ENCODE measurements around the gene SNN.

Gene SNN

DNA sequence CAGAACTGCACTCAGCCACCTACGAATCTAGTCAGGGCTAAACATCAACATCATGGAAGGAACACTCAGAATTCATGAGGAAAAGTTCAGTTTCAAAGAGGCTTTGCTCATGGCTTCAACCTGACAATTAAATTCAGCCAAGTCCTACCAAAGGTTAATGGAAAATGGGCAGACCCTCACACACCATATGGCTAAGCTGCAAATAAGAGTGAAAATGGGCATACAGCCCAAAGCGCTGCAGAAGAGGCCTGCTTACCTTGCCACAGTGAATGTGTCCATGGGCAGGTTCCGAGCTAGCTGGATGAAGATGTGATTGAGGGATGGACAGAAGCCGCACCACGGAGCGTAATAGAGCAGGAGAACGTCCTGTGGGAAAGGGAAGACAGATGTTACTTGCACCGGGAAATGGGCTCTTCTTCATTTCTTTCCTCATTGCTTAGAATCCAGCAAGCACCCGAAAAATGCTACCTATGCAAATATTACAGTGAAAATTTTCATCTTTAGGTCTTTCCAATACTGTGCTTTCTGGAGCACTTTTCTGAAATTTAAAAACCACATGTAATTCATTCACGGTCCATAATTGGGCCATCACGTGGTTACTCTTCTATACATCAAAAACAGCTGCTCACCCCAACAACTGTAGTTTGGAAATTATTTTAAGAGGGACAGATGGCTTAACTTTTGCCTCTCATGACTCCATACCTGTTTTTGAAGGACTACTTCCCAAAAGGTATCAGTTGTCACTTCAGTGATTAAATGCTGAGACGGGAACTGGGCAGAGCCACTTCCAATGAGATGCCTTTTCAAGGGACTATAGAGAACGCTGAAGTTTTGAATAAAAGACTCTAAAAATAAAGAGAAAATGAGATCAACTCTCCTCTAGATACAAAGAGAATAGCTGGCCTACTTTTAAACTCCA is 19.6 kb downstream of the SNN start:
- no peak overlapping the region for H3K4me3 ChIP-seq (ENCODE audit: insufficient read depth, low read depth, low read length, poor library complexity, severe bottlenecking)
- H3K27me3 ChIP-seq (replicated peaks; ENCODE audit: control insufficient read depth, insufficient read depth, low read length, poor library complexity, severe bottlenecking), result no peaks in the 10 kb centered on the region
- DNase-seq, result no peak
- no peak overlapping the region for H3K27ac ChIP-seq (ENCODE audit: insufficient read depth, low read length, poor library complexity, severe bottlenecking)
- H3K36me3 ChIP-seq (ENCODE audit: control insufficient read depth, insufficient read depth, low read length), result peaks cover 64% of the 10 kb centered on the region
- H3K4me1 ChIP-seq (ENCODE audit: control insufficient read depth, insufficient read depth, low read length, poor library complexity, severe bottlenecking), result no peaks in the 10 kb centered on the region
- no peaks in the 10 kb centered on the region for H3K9me3 ChIP-seq (ENCODE audit: control insufficient read depth, low read length)

DNA sequence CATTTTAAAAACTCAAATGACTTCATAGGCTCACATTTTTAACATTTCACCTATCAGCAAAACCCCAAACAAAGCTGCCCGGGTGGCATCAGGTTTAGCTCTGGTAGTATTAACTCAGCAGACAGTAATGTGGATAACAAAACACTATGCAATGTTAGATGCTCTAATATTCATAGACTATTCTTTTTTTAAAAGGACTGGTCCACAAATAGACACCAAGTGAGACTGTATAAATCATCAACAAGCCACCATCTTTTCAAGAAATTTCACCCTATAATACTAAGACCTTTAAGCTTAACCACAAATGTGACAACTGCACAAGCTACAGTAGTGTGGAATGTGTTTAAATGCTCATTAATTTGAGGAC is 20.2 kb downstream of the SNN start:
- Histone ChIP-seq H3K36me3 (ENCODE audit: control insufficient read depth, insufficient read depth, low read length) (peaks cover 59% of the 10 kb centered on the region), H3K9me3 (ENCODE audit: control insufficient read depth, low read length) (no peaks in the 10 kb centered on the region), H3K4me1 (ENCODE audit: control insufficient read depth, insufficient read depth, low read length, poor library complexity, severe bottlenecking) (no peaks in the 10 kb centered on the region), H3K4me3 (ENCODE audit: insufficient read depth, low read depth, low read length, poor library complexity, severe bottlenecking) (no peak overlapping the region), H3K27ac (ENCODE audit: insufficient read depth, low read length, poor library complexity, severe bottlenecking) (no peak overlapping the region), H3K27me3 (replicated peaks; ENCODE audit: control insufficient read depth, insufficient read depth, low read length, poor library complexity, severe bottlenecking) (no peaks in the 10 kb centered on the region)
- no peak for DNase-seq

- DNase-seq, result no peak
- Histone ChIP-seq H3K27me3 (replicated peaks; ENCODE audit: control insufficient read depth, insufficient read depth, low read length, poor library complexity, severe bottlenecking) (no peaks in the 10 kb centered on the region), H3K4me1 (ENCODE audit: control insufficient read depth, insufficient read depth, low read length, poor library complexity, severe bottlenecking) (no peaks in the 10 kb centered on the region), H3K9me3 (ENCODE audit: control insufficient read depth, low read length) (no peaks in the 10 kb centered on the region), H3K4me3 (ENCODE audit: insufficient read depth, low read depth, low read length, poor library complexity, severe bottlenecking) (no peak overlapping the region), H3K27ac (ENCODE audit: insufficient read depth, low read length, poor library complexity, severe bottlenecking) (no peak overlapping the region), H3K36me3 (ENCODE audit: control insufficient read depth, insufficient read depth, low read length) (peaks cover 55% of the 10 kb centered on the region)
Measured at GRCh38 chr16:11689031-11689840, 21.0 kb downstream of the SNN start.

DNA sequence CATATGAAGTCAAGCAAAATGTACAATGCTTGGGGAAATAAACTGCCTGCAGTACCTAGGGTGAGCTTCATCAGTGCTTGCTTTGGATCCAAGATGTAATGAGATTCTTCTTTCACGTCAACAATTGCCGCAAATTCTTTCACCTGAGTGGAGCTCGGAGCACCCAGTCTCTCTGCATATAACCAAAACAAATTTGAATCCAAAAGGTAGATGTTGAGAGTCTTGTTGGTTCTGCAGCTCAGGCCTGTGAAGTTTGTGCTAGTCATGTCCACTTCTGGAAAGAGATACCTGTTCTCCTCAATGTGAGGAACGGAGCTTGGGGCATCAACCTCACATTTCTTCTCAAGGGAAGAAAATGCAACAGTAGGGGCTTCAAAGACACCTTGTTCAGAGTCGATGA is 23.0 kb downstream of the SNN start:
- H3K4me3 ChIP-seq (ENCODE audit: insufficient read depth, low read depth, low read length, poor library complexity, severe bottlenecking), result no peak overlapping the region
- no peak overlapping the region for H3K27ac ChIP-seq (ENCODE audit: insufficient read depth, low read length, poor library complexity, severe bottlenecking)
- no peak for DNase-seq
- peaks cover 63% of the 10 kb centered on the region for H3K36me3 ChIP-seq (ENCODE audit: control insufficient read depth, insufficient read depth, low read length)
- no peaks in the 10 kb centered on the region for H3K4me1 ChIP-seq (ENCODE audit: control insufficient read depth, insufficient read depth, low read length, poor library complexity, severe bottlenecking)
- no peaks in the 10 kb centered on the region for H3K27me3 ChIP-seq (replicated peaks; ENCODE audit: control insufficient read depth, insufficient read depth, low read length, poor library complexity, severe bottlenecking)
- no peaks in the 10 kb centered on the region for H3K9me3 ChIP-seq (ENCODE audit: control insufficient read depth, low read length)

DNA sequence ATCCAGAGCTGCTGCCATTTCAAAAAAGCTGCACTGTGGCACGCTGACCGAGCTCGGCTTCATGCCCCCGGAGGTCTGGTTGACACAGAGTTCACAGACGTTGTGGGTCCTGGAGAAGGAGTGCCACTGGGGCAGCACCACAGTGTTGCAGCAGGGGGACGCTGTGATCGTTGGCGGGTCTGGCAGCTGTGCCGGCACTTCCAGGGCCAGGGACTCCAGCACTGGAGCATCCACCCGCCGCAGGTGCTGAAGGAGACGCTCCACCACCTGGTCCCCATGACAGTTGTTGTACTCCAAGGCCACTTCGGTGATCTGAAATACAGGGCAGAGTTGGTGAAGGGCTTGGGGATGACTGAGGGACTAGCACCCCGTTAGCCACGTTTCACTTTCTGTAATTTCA is 23.5 kb downstream of the SNN start:
- no peaks in the 10 kb centered on the region for H3K4me1 ChIP-seq (ENCODE audit: control insufficient read depth, insufficient read depth, low read length, poor library complexity, severe bottlenecking)
- DNase-seq, result no peak
- no peak overlapping the region for H3K27ac ChIP-seq (ENCODE audit: insufficient read depth, low read length, poor library complexity, severe bottlenecking)
- no peaks in the 10 kb centered on the region for H3K9me3 ChIP-seq (ENCODE audit: control insufficient read depth, low read length)
- H3K4me3 ChIP-seq (ENCODE audit: insufficient read depth, low read depth, low read length, poor library complexity, severe bottlenecking), result no peak overlapping the region
- H3K36me3 ChIP-seq (ENCODE audit: control insufficient read depth, insufficient read depth, low read length), result peaks cover 63% of the 10 kb centered on the region
- H3K27me3 ChIP-seq (replicated peaks; ENCODE audit: control insufficient read depth, insufficient read depth, low read length, poor library complexity, severe bottlenecking), result no peaks in the 10 kb centered on the region

- Histone ChIP-seq H3K27ac (ENCODE audit: insufficient read depth, low read length, poor library complexity, severe bottlenecking) (no peak overlapping the region), H3K4me3 (ENCODE audit: insufficient read depth, low read depth, low read length, poor library complexity, severe bottlenecking) (no peak overlapping the region), H3K4me1 (ENCODE audit: control insufficient read depth, insufficient read depth, low read length, poor library complexity, severe bottlenecking) (no peaks in the 10 kb centered on the region), H3K9me3 (ENCODE audit: control insufficient read depth, low read length) (no peaks in the 10 kb centered on the region), H3K27me3 (replicated peaks; ENCODE audit: control insufficient read depth, insufficient read depth, low read length, poor library complexity, severe bottlenecking) (no peaks in the 10 kb centered on the region), H3K36me3 (ENCODE audit: control insufficient read depth, insufficient read depth, low read length) (peaks cover 63% of the 10 kb centered on the region)
- no peak for DNase-seq
Measured at GRCh38 chr16:11692171-11692570, 23.9 kb downstream of the SNN start.

- Histone ChIP-seq H3K27ac (ENCODE audit: insufficient read depth, low read length, poor library complexity, severe bottlenecking) (no peak overlapping the region), H3K4me1 (ENCODE audit: control insufficient read depth, insufficient read depth, low read length, poor library complexity, severe bottlenecking) (no peaks in the 10 kb centered on the region), H3K4me3 (ENCODE audit: insufficient read depth, low read depth, low read length, poor library complexity, severe bottlenecking) (no peak overlapping the region), H3K36me3 (ENCODE audit: control insufficient read depth, insufficient read depth, low read length) (peaks cover 62% of the 10 kb centered on the region), H3K9me3 (ENCODE audit: control insufficient read depth, low read length) (no peaks in the 10 kb centered on the region), H3K27me3 (replicated peaks; ENCODE audit: control insufficient read depth, insufficient read depth, low read length, poor library complexity, severe bottlenecking) (no peaks in the 10 kb centered on the region)
- DNase-seq, result no peak
Measured at GRCh38 chr16:11692651-11693050, 24.4 kb downstream of the SNN start.

DNA sequence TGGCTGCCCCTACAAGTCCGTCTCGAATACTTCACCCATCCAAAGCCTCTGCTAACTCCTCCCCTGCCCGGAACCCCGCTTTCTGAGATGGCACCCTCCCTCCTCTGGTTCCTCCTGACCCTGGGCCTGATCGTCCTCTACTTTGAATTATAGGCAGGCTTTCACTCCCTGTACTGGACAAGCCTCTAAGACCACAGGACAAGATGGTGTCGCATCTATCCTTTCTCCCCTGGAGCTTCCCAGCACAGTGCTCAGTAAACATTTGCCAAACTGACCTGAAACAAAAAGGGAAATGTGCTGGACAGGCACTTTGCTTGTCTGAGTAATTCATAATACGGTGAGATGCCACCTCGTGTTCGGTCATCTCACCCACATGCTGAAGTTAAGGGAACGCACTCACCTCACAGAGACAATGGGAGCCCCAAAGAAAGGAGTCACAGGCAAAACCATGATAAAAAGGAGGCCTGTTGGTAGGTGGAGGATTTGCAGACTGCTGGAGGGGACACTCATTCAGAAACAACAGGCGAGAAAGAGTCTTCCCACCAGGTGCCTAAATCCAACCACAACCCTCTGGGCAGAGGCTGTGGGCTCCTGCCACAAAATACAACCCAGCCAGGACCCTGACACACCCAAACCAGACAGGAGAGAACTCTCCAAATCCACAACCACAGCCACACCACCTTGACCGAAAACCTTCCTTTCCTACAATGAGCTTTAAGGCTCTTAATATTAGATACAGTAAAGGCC is 28.2 kb downstream of the SNN start:
- Histone ChIP-seq H3K9me3 (ENCODE audit: control insufficient read depth, low read length) (no peaks in the 10 kb centered on the region), H3K4me3 (ENCODE audit: insufficient read depth, low read depth, low read length, poor library complexity, severe bottlenecking) (no peak overlapping the region), H3K27ac (ENCODE audit: insufficient read depth, low read length, poor library complexity, severe bottlenecking) (no peak overlapping the region), H3K36me3 (ENCODE audit: control insufficient read depth, insufficient read depth, low read length) (peaks cover 67% of the 10 kb centered on the region), H3K4me1 (ENCODE audit: control insufficient read depth, insufficient read depth, low read length, poor library complexity, severe bottlenecking) (peaks cover 4% of the 10 kb centered on the region), H3K27me3 (replicated peaks; ENCODE audit: control insufficient read depth, insufficient read depth, low read length, poor library complexity, severe bottlenecking) (no peaks in the 10 kb centered on the region)
- DNase-seq, result no peak

DNA sequence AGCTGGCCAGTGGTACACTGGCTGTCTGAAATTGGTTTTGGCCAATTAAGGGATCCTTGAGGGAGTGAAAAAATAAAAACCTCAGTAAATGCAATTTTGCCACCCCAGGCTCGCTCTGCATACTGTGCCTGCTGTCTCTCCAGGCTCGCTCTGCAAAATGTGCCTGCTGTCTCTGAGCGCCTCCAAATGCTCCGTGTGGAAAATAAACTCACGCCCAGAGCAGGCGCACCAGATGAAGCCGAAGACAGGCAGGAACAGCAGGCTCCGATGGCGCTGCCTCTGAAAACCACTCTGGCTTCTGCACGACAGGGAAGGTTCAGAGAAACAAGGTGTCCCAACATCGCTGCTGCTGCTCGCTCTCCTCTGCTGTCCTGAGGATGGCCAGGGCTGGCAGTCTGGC is 29.1 kb downstream of the SNN start:
- no peak for DNase-seq
- Histone ChIP-seq H3K4me3 (ENCODE audit: insufficient read depth, low read depth, low read length, poor library complexity, severe bottlenecking) (no peak overlapping the region), H3K36me3 (ENCODE audit: control insufficient read depth, insufficient read depth, low read length) (peaks cover 60% of the 10 kb centered on the region), H3K9me3 (ENCODE audit: control insufficient read depth, low read length) (no peaks in the 10 kb centered on the region), H3K4me1 (ENCODE audit: control insufficient read depth, insufficient read depth, low read length, poor library complexity, severe bottlenecking) (peaks cover 4% of the 10 kb centered on the region), H3K27me3 (replicated peaks; ENCODE audit: control insufficient read depth, insufficient read depth, low read length, poor library complexity, severe bottlenecking) (no peaks in the 10 kb centered on the region), H3K27ac (ENCODE audit: insufficient read depth, low read length, poor library complexity, severe bottlenecking) (no peak overlapping the region)
